ENCODE measurements around the gene MMGT1. TPM values are rescaled to one million over a fixed set of nuclear protein-coding genes. Genes with fewer than 3 reads are reported as not detected.
"Not testable (repeated sequence)": the region's sequence is repeated elsewhere in the genome, so short reads cannot be mapped to it uniquely, and the experiment has no call there.

The MMGT1 gene
- total and polyA plus RNA-seq, 12 donors: 1.4 to 23.5 (median 13.2) TPM

- Histone ChIP-seq H3K9me3 (replicated peaks in 1 of 3) (no peaks in the 10 kb centered on the region), H3K36me3 (replicated peaks in 1 of 2) (no peaks in the 10 kb centered on the region), H3K27me3 (peaks cover 5% of the 10 kb centered on the region), H3K4me1 (replicated peaks in 1 of 2) (no peaks in the 10 kb centered on the region), H3K27ac (no peak overlapping the region), H3K4me3 (no peak overlapping the region)
- intact Hi-C loops (cut with DNase I): no loop called here
- DNase-seq: no peak
- WGBS, 4 donors: 68 to 83% (median 78%) methylated on average over 2 of the region's 2 CpGs
- no peak for TF ChIP-seq CTCF (IDR thresholded peaks at IDR 0.05)
- TF ChIP-seq POLR2A (IDR thresholded peaks at IDR 0.05): no peak
These were observed 29.3 kb downstream of the MMGT1 start for GRCh38 chrX:135944486-135944885.

- Histone ChIP-seq H3K4me3 (no peak overlapping the region), H3K4me1 (replicated peaks in 1 of 2) (no peaks in the 10 kb centered on the region), H3K27me3 (no peaks in the 10 kb centered on the region), H3K27ac (no peak overlapping the region), H3K36me3 (replicated peaks in 1 of 2) (no peaks in the 10 kb centered on the region), H3K9me3 (replicated peaks in 1 of 3) (no peaks in the 10 kb centered on the region)
- intact Hi-C loops (cut with DNase I): no loop called here
- WGBS, 4 donors: 41 to 47% (median 44%) methylated on average over 19 of the region's 19 CpGs
- TF ChIP-seq POLR2A (IDR thresholded peaks at IDR 0.05) (no peak), CTCF (IDR thresholded peaks at IDR 0.05) (peak; percentile 26 to 72 (median 50))
- peak; percentile 36 to 69 (median 48) for DNase-seq
These were observed 41.9 kb downstream of the MMGT1 start for GRCh38 chrX:135931644-135932487.

GRCh38 chrX:135927897-135928296 is 45.9 kb downstream of the MMGT1 start:
- TF ChIP-seq POLR2A (IDR thresholded peaks at IDR 0.05): no peak
- TF ChIP-seq CTCF (IDR thresholded peaks at IDR 0.05): no peak
- no peaks in the 10 kb centered on the region for H3K36me3 ChIP-seq (replicated peaks in 1 of 2)
- no peaks in the 10 kb centered on the region for H3K9me3 ChIP-seq (replicated peaks in 1 of 3)
- H3K4me3 ChIP-seq: no peak overlapping the region
- H3K4me1 ChIP-seq (replicated peaks in 1 of 2): no peaks in the 10 kb centered on the region
- 33 to 66% (median 52%) methylated on average over 2 of the region's 2 CpGs for WGBS, 4 donors
- H3K27me3 ChIP-seq: no peaks in the 10 kb centered on the region
- intact Hi-C loops (cut with DNase I): no loop called here
- H3K27ac ChIP-seq: no peak overlapping the region
- DNase-seq: no peak

GRCh38 chrX:135923353-135923752 is 50.4 kb downstream of the MMGT1 start:
- 65 to 76% (median 69%) methylated on average over 5 of the region's 5 CpGs for WGBS, 4 donors
- Histone ChIP-seq H3K4me1 (replicated peaks in 1 of 2) (no peaks in the 10 kb centered on the region), H3K4me3 (no peak overlapping the region), H3K36me3 (replicated peaks in 1 of 2) (no peaks in the 10 kb centered on the region), H3K27me3 (no peaks in the 10 kb centered on the region), H3K9me3 (replicated peaks in 1 of 3) (no peaks in the 10 kb centered on the region), H3K27ac (no peak overlapping the region)
- intact Hi-C loops (cut with DNase I): no loop called here
- no peak for DNase-seq
- TF ChIP-seq CTCF (IDR thresholded peaks at IDR 0.05): no peak
- TF ChIP-seq POLR2A (IDR thresholded peaks at IDR 0.05): no peak

GRCh38 chrX:135920516-135920915 is 53.3 kb downstream of the MMGT1 start:
- intact Hi-C loops (cut with DNase I); DNase-seq: not testable (repeated sequence)

More at GRCh38 chrX:135920516-135920915, 53.3 kb downstream of the MMGT1 start:
- not testable (repeated sequence) for H3K27ac ChIP-seq; H3K9me3 ChIP-seq (replicated peaks in 1 of 3); H3K27me3 ChIP-seq; H3K4me1 ChIP-seq (replicated peaks in 1 of 2); H3K4me3 ChIP-seq; H3K36me3 ChIP-seq (replicated peaks in 1 of 2)
- 24 to 66% (median 46%) methylated on average over 1 of the region's 1 CpG for WGBS, 4 donors
